Activated CD4-positive, alpha-beta T cell treated with anti-CD3 and anti-CD28 coated beads, Interleukin-2, Interleukin-6, amounts not matched to agents 100 ng/mL and 50 ng/mL, durations not matched to agents 16 hours and 8 hours (primary cell): ENCODE data around the gene TRIM40.

Experiments
- DNase-seq: peaks from one replicate; pipeline ENCODE4 v3.0.0-alpha.2; 2020

TRIM40 gene, protein sequence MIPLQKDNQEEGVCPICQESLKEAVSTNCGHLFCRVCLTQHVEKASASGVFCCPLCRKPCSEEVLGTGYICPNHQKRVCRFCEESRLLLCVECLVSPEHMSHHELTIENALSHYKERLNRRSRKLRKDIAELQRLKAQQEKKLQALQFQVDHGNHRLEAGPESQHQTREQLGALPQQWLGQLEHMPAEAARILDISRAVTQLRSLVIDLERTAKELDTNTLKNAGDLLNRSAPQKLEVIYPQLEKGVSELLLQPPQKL

DNA sequence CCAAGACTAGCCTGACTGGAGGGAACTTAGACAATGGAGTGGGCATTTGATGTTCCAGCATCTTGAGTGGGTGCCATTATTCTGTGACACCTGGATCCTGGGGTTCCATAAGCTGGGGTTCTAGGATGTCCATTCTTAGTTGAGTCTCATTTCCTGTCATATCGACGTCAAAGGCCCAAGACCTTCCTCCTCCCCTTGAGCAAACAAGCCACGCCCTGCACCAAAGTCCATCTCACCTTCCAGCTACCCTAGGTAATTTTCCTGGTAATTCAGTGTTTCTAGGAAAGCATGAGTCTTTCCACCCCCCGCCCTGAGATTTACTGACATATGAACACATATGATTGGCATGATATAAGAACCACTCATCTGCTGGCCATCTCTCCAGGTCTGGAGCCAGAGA is at the start of gene TRIM40:
Gene TRIM40 (plus strand): TSS at position 384 of the 400 bp plus-strand sequence. CDS start 897 bp downstream, outside the sequence.
- no peak for DNase-seq

DNA sequence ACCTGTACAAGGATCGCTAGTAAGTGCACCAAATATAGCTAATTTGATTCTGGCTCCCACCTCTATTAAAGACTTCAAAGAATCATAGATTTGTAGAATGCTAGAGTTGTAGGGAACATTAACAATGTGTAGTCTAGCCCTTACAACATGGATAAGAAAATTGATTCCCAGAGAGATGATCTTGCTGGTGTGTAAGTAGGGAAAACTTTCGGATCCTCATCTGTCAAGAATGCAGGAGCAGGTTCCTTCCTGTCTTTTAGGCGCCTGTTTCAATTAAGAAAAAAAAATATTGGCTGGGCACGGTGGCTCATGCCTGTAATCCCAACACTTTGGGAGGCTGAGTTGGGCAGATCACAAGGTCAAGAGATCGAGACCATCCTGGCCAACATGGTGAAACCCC is 48.1 kb upstream of the TRIM40 start:
- no peak for DNase-seq

DNA sequence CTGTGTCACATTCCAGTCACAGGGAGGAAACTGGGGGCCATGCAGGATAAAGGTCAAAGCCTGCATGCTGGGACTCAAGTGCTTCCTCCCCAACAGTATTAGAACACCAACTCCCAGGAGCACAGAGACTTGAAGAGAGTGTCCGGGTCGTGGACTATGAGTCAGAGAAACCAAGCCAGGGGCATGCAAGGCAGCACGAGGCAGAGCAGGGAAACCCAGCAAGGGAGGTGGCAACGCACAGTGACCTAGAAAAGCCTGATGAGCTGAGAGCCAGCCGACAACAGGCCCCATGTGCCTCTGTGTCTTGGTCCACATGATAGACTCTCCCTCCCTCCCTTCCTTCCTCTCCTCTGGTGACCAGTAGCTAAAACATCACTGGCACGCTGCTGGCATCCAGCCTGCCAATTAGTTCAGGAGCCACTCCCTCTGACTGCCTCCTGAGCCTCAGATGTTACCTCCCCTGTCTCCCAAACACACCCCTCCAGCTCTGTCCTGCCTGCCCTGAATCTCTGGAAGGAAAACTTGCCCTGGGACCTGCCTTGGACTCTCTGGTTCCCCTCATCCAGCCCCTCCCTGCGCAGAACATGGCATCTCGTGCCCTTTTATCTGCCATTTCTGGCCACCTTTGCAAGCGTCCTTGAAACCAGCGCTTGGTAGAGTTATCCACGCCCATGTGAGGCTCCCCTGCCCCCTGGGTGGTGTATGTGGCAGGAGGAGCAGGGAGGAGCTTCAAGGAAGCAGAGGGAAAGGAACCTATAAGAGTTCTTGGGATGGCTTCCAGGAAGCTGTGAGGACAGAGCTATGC is 44.2 kb upstream of the TRIM40 start:
- no peak for DNase-seq

DNA sequence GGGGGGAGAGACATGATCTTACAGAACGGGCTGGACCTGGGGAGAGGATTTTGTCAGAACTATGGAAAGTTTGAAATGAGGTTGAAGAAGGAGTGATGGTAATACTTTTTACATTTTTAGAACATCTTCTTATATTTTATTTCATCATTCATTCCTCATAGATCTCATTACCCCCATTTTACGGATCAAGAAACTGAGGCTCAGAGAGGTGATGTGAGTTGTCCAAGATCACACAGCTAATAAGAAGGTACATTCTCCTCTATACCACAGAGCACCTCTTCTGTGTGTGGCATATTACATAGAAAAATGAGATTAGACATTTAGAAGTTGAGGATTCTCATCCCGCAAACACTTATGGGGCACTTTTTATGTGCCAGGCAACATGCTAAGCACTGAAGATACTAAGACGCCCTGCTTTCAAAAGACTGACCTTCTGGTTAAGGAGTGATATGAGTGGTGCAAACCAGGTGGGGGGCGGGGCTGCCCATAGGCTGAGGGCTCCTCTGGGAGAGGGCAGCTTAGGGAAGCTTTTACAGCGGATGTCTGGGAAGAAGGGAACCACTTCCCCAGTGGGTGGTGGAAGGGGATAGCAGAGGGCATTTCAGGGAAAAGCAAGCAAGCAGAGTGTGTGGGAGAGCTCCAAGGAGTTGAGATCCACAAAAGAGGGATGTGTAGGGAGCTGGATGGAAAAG is 42.9 kb upstream of the TRIM40 start:
- no peak for DNase-seq

DNA sequence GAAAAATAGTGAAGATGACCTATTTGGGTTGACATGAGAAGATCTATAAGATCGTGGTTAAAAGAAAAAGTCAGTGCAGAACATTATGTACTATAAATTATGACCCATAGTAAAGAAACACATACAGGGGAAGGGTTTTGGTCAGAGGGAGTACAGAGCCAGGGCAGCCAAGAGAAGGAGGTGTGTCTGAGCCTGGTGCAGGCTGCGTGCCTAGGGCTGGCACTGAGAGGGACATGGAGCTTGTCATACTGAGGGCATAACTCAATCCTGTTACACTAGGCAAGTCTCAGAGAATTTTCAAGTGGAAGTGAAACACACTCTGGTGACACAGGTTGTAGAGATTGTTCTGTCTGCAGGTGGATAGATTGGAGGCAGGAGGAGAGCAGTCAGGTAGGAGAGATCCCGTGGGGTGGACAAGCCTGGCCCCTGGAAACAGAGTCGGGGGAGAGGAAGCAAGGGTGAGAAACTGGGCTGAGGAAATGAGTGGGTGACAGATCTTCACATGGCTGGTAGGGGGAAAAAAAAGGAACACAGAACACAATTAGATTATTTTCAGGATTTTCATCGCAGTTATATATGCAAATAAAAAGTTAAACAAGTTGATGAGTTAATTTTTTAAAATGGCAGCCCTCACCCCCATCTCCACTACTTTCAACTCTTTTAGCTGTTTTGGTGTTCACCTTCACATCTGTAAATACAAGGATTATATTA is 41.8 kb upstream of the TRIM40 start:
- DNase-seq = no peak

DNA sequence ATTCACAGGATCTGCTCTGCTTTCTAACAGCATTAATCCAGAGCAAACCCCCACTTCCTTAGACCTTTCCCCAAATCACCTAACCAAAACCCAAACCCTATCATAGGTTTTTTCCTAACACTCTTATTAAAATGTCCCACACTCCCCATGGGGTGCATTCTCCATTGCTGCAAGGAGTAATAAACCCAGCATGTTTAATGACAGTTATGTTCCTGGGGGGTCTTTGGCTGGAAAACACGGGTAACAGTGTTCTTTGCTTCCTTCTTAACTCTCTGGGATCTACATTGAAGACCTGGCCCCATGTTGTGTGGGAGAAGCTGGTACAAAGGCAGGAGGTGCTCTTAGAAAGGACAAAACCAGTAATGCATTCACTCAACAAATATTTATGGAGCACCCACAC is 39.1 kb upstream of the TRIM40 start:
- no peak for DNase-seq

DNA sequence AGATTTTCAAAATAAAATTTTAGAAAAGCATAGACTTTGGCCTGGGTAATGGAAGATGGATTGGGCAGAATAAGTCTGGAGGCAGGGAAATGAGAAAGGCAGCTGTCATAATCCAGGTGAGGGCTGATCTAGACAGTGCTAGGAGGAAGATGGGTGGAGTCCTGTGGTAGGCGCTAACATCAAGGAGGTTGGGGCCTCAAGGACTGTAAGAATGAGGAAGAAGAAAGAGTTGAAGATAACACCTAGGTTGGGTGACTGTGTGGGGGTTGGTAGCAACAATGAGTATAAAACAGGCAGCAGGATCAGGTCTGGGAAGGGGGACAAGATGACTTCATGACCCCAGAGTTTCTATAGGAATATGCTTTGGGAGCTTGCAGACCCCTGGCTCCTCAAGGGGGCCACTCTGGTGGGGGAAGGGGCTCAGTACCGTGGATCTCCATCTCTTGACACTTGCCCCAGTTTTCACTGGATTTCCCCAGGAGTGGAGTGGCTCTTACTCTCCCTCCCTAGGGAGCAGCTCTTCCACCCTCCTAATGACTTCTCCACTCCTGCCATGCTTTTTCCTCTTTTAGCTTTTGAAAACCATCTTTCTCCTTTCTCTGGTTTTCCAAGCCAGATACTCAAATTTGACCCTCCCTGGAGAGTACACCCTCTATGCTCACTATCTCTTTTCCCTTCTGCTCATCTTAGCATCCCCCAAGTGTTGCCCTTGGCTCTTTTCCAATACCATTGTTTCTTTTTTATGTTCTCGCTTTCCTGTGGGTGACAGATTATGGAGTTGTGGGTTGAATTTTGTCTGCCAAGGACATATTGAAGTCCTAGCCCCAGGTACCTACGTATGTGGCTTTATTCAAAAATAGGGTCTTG is 37.8 kb upstream of the TRIM40 start:
- no peak for DNase-seq

DNA sequence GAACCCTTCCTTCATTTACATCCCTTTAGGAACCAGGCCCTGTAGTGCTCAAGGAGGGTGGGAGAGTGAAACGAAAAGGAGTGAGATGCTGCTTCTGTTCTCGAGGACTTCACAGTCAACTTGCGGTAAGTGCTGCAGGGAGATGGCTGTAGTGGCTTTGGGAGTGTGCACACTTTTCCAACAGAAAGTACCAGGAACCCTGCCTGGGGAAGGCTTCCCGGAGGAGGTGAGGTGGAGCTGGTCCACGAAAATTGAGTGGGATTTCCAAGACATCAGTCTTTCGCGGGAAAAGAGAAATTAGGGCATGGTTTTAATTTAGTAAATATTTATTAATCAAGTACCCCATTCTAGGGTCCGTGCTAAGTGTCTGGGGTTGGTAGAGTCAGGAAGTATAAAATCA is 35.8 kb upstream of the TRIM40 start:
- DNase-seq = no peak

DNA sequence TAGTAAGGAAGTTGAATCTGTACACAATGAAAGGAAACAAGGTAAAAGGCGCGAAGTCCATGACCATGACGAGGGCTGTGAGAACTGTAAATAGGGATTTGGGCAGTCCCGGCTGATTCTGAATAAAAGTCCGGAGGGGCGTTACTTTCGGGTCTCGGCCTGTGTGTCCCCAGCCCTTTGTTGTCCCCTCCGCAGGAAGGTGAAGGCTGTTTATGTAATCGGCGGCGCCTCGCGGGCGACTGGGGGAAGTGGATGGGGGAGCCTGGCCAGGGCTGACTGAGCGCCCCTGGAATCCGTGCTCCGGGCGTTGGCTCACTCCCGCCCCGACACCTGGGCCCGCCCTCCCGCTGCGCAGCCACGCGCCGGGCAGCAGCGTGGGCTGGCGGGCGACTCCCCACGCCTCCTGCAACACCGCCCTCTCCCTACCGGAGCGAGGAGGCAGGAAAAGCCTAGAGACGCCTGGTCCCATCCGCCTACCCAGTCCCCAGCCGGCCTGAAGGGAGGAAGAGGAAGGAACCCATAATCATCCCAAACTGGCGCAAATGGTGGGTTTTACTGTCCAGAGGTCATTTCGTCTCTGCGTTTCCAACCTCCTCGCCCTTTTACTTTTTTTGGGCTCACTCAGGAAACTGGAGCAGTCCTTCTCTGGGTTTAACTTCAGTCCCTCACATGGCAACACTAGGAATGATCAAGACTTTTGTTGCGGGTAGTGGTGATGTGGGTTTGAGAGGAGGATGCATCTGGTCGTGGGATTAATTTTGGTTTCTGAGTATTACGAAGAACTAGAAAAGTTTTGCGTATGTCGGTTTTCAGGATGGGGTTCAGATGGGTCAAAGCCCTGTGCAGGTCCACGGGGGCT is 35.1 kb upstream of the TRIM40 start:
- no peak for DNase-seq

DNA sequence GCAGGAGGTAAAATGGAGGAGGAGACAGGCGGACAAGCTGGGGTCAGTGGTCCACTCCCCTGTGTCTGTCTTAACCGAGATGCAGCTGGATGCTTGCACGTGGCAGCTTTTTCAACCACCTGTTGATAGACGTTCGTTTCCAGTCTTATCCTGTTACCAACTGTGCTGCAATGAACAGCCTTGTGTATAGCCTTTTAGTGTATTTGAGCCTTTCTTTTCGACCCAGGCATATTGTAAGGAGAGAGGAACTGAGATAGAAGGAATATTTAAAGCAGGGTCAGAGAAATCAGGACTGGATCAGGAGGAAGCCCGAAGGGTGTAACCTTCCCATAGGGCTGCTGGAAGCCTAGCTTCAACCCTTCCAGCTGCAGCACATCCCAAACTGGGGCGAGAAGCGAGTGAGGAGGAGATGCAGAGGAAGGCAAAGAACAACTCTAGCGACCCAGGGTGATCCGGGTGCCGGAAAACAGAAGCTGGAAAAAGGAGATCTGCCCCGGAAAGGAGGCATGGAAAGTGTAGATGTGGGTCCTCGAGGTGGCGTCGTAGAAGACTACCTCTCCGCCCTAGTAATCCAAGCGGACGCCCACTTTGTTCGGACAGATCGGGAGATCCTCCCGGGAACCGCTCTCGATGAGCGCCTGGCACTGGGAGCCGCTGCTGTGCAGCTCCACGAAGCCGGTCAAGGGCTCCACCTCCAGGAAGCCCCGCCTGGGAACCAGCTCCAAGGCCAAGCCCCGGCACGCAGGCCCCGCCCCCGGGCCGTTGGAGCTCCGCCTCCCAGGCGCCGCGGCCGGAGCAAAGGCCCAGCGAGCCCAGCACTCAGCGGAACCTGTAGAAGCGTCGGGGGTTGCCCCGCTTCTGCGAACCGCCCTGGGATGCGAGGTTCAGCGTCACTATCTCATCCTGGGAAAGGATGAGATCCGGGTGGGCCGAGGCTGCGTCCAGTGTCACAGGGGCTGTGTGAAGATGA is 34.2 kb upstream of the TRIM40 start:
- DNase-seq = peak; percentile 74

DNA sequence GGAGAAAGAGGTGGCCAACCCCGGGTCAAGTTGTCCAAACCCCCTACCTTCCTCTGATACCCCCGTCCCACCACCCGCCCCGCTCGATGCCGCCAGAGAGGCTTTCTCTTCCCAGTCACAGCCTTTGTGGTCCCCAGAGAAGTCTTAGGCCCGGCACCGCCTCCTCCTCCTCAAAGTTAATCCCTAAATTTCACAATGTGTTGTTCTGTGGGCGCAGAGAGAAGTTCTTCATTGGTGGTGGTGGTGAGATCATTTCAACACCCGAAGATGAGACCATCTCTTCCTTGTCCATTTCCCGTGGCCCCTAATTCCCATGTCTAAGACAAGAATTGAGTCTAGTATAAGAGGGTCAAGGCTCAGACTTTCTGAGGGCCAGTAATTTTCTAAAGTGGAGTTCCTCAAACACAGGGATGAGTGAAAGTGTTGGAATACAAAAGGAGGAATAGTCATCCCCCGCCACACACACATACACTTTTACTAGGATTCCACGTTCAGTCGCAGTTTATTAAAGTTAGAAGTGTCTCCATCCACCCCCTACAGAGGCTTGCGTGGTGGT is 33.4 kb upstream of the TRIM40 start:
- DNase-seq = no peak

DNA sequence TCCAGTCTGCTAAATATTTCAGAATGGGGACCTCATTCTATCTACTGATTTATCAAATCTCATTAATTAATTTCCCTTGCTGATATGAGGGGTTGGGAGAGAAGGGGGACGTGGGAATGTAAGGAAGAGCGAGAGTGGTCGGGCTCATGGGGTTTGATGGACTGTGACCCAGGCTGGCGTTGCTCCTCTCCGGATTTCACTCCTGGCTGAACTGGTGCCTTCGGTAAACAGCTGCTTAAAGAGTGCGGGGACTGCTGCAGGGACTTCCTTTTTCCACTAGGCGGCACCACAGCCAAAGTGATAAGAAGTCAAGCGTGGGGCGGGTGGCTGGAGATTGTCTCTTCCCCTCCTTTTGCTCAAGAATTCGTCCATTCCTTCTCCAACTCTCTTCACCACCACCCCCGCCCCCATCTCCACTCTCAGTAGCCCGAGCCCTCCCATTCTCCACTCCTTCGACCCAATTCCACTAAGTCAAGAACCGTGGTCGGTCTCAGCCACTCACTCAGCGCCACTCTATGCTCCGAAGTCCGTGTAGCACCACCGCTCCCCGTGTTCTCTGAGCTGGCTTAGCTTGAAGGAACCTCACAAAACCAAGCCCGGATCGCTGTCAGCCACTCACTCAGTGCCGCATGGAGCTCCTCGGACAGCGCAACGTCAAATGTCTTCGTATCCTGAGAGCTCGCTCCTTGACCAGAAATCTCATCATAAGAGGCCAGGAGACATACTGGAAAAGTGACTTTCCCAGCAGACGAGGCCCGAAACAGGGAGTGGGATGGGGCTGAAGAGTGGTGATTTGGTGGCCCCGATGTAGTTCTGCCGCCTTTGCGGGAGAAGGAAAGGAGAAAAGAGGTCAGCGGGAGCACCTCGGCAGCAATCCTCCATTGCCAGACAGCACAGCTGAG is 32.7 kb upstream of the TRIM40 start:
- peak; percentile 88 for DNase-seq

DNA sequence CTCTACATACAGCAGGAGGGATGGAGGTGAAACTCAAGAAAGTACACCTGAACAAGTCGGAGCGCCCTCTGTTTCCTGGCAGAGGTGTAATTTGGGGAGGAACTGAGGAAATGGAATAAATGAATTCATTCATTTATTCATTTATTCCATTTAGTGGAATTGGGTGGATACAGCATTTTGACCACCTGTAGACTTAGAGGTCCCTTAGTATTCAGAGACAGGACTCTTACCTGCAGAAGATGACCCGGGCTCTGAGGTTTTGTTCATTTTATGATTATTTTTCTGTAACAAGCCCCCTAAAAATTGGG is 32.1 kb upstream of the TRIM40 start:
- DNase-seq = no peak

DNA sequence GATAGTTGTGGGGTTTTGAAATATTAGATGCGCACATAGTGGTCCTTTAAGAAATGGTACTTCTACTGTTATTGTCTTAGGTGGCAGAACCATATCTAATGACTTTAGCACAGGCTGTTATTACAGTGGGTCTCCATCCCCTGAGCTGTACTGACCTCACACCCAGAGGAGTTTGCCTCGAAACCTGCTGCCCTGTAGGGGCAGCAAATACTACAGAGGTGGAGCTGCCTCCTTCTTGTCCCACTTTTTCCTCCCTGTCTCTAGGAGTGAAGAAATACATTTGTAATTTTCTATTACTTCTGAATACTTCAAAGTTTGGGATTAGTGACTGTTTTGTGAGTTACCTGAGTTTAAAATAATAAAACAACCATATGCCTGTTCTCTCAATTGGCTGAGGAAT is 31.3 kb upstream of the TRIM40 start:
- DNase-seq = no peak

DNA sequence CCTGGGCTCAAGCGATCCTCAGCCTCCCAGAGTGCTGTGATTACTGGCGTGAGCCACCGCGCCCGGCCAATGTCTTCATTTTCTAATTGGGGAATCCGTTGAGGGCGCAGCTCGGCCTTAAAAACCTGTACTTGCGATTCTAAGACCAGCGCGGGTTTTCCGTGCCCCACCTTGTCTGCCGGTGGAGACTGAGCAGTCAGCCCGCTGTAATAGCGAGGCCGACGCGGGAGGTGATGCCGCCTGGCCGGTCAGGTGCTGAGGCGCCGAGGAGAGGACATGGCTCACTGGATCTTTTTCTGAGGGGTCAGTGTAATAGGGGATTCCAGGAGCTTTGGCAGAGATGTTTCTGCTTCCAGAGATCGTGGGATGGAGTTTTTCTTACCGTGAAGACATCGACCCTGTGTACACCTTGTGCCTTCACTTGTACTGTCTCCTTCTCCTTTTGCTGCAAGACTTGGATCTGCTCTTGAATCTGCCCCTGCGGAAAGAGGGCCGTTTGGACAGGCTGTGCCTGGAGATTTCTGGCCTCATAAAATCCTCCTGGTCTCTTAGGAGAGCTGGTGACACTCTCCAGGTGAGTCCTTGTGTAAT is 24.6 kb upstream of the TRIM40 start:
- DNase-seq = no peak

DNA sequence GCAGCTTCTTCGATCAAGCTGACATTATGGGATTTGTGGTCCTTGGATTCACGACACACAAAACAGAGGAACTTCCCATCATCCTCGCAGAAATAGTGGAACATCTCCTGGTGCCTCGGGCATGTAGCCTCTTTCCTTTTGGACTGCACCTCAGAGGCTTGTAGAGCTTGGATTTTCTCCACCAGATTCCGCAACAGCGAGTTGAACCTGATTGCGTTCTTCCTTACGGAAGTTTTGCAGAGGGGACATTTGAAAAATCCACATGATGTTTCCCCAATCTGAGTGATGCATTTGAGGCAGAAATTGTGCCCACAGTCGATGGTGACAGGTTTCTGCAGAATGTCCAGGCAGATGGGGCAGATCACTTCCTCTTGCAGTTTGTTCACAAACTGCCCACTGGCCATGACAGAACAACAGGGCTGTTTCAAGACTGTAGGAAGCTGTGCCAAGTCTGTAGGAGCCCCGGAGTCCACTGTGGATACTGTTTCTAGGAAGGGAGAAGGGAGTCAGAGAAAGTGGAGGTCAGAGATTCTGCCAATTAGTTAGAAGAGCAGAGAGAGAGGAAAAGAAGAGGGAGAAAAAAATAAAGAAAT is 23.4 kb upstream of the TRIM40 start:
- DNase-seq = no peak

DNA sequence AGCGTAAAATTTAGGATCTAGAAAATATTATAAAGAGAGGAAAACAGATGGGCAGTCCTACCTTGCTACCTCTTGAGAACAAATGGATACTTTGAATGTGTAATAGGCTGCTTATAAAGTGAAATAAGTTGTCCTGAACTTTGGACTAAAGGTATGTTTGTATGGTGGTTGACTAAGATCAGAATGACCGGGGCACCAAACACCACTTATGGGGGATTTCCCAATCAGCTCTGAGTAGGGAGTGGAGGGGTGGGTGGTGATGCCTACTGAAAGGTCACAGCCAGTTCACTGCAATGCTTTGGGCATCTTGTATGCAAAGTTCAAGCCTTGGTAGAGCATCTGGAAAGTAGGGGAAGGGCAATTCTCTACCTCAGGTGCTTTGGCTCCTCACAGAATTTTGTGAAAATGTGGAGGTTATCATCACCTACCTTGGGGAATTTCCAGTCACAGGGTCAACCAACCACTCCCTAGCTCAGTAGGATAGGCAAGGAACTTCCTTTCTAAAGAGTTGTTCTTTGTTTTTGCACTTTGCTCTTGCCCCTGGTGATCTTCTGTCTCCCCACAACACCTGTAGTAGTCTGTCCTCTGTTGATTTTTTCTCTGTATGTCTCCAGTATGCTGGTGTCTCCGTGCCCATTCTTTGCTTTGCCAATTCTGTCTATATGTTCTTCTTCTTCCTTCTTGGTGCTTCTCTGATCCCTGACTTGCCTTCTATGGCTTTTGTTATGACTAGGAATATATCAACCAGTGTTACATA is 22.8 kb upstream of the TRIM40 start, which contains the start of gene TRIM31:
Gene TRIM31 (minus strand): TSS at position 88 of the 757 bp plus-strand sequence. CDS start 285 bp downstream, outside the sequence.
- no peak for DNase-seq
